Camera-type eye (tissue), 1 donor: ENCODE measurements around the gene MRPL30. TPM values are rescaled to one million over a fixed set of nuclear protein-coding genes. Genes with fewer than 3 reads are reported as not detected.

Experiments
- total RNA-seq: library from RNA; depleted of rRNA; stranded (reverse); fragments of >200 nt; gene quantifications from one replicate; pipeline ENCODE4 v1.2.3, GENCODE V29; 2014

The MRPL30 gene
- 35.3 TPM for total RNA-seq

GRCh38 chr2:99180755-99181623, at the start of gene MRPL30, which contains the start of gene MITD1:
MRPL30 (plus strand) TSS chr2:99181184; CDS start chr2:99186204, 5,020 bp downstream.
MITD1 (minus strand) TSS chr2:99181058; CDS start chr2:99180981, 77 bp downstream.

GRCh38 chr2:99141110-99142108, 39.6 kb upstream of the MRPL30 start, which contains the start of gene C2orf15:
C2orf15 (plus strand) TSS chr2:99141707; CDS start chr2:99150559, 8,852 bp downstream.

GRCh38 chr2:99154643-99155536, 26.1 kb upstream of the MRPL30 start, which contains the start of the genes LIPT1 and TSGA10:
LIPT1 (plus strand) TSS chr2:99154967; CDS start chr2:99161958, 6,991 bp downstream.
TSGA10 (minus strand) TSS chr2:99154942; CDS start chr2:99109439, 45,503 bp downstream.

Other genes starting within 250 kb of the MRPL30 start
- gene CRACDL, start 245.0 kb upstream of the MRPL30 start, total RNA-seq = 4.6 TPM
- gene C2orf15, start 39.5 kb upstream of the MRPL30 start, total RNA-seq = 3.6 TPM
- gene TSGA10, start 26.2 kb upstream of the MRPL30 start, total RNA-seq = 20.8 TPM
- 11.1 TPM for gene LIPT1, start 26.2 kb upstream of the MRPL30 start, total RNA-seq
- 25.0 TPM for gene MITD1, start 126 bp upstream of the MRPL30 start, total RNA-seq
- not detected for gene LYG2, start 74.5 kb downstream of the MRPL30 start, total RNA-seq
- gene LYG1, start 120.0 kb downstream of the MRPL30 start, total RNA-seq = 1.5 TPM
- 50.7 TPM for gene TXNDC9, start 155.1 kb downstream of the MRPL30 start, total RNA-seq
- 32.5 TPM for gene EIF5B, start 156.2 kb downstream of the MRPL30 start, total RNA-seq